ENCODE measurements around the gene CCDC87.
"Not testable (repeated sequence)": the region's sequence is repeated elsewhere in the genome, so short reads cannot be mapped to it uniquely, and the experiment has no call there.

The CCDC87 gene, protein sequence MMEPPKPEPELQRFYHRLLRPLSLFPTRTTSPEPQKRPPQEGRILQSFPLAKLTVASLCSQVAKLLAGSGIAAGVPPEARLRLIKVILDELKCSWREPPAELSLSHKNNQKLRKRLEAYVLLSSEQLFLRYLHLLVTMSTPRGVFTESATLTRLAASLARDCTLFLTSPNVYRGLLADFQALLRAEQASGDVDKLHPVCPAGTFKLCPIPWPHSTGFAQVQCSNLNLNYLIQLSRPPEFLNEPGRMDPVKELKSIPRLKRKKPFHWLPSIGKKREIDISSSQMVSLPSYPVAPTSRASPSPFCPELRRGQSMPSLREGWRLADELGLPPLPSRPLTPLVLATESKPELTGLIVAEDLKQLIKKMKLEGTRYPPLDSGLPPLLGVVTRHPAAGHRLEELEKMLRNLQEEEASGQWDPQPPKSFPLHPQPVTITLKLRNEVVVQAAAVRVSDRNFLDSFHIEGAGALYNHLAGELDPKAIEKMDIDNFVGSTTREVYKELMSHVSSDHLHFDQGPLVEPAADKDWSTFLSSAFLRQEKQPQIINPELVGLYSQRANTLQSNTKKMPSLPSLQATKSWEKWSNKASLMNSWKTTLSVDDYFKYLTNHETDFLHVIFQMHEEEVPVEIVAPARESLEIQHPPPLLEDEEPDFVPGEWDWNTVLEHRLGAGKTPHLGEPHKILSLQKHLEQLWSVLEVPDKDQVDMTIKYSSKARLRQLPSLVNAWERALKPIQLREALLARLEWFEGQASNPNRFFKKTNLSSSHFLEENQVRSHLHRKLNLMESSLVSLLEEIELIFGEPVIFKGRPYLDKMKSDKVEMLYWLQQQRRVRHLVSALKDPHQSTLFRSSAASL

GRCh38 chr11:66592457-66593302 lies at the start of gene CCDC87, which contains the start of gene CCS:
TSS of gene CCDC87 (minus strand) at chr11:66593063. CDS start at chr11:66593015, 48 bp downstream.
TSS of gene CCS (plus strand) at chr11:66593185. CDS start at chr11:66593262, 77 bp downstream.
- DNase-seq (ENCODE audit: low read depth): peak; percentile 92
- TF ChIP-seq CTCF (conservative IDR thresholded peaks at IDR 0.05; ENCODE audit: low read length): peak; percentile 61
- H3K4me3 ChIP-seq (ENCODE audit: low read length): peak within 1 kb of the TSS; percentile 90

DNA sequence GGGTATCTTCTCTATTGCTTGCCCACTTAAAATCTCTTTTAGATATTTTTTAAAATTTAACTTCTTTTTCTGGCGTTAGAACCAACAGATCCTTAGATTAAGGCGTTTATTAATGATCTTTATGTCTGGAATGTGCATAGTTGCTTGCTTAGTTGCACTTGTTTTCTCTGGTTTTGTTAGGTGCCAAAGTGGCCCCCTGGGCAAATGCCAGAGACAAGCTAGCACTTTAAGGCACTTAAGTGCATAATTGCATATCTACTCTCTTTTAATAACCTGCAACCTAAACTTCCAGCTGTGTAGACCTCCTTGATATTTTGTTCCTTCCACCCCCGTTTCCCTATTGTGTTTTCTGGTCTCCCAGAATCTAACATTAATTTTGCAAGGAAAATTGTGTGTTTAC lies 49.0 kb upstream of the CCDC87 start:
- peak; percentile 31 for DNase-seq (ENCODE audit: low read depth)
- no peak for TF ChIP-seq CTCF (conservative IDR thresholded peaks at IDR 0.05; ENCODE audit: low read length)
- peak overlapping the region; percentile 98 for H3K4me3 ChIP-seq (ENCODE audit: low read length)

DNA sequence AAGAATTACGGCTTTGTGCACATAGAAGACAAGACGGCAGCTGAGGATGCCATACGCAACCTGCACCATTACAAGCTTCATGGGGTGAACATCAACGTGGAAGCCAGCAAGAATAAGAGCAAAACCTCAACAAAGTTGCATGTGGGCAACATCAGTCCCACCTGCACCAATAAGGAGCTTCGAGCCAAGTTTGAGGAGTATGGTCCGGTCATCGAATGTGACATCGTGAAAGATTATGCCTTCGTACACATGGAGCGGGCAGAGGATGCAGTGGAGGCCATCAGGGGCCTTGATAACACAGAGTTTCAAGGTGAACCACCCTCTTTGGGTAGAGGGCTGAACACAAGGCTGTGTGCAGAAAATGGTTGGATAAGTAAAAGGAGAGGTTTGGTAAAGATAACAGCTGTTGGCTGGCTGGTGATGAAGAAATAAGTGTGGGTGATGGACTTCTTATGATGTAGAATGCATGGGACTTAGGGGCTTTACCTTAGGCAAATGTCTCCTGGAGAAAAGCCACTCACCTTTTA lies 47.0 kb upstream of the CCDC87 start:
- DNase-seq (ENCODE audit: low read depth): not testable (repeated sequence)
- H3K4me3 ChIP-seq (ENCODE audit: low read length): peak overlapping the region; percentile 98

DNA sequence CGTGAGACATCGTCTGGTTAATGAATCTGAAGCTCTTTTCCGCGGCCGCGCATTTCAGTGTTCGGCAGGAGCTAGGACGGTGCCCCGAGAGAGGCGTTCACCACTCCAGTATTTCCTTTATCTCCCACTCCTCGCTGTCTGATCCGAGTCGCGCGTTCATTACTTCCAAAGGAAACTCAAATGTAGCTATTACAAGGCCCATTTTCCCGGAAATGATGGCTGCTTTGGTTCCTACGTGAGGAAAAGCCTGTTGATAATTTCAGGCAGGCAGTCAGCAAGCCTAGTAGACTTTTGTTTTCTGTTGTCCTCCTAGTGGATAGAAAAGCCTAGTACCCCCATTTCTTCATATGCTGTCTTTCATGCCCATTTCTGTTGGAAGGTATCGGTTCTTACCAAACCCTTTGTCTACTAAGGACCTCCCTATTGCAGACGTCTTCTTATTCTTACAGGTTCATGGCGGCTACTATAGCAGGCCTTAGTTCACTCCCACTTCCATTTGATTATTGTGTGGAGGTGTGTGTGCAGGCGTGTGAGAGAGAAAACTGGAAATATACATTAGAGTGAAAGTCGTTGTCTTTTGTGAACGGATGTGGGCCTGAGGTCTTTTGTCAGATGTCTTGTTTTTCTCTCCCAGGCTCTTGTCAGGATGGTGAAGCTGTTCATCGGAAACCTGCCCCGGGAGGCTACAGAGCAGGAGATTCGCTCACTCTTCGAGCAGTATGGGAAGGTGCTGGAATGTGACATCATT lies 46.4 kb upstream of the CCDC87 start:
- peak overlapping the region; percentile 98 for H3K4me3 ChIP-seq (ENCODE audit: low read length)
- TF ChIP-seq CTCF (conservative IDR thresholded peaks at IDR 0.05; ENCODE audit: low read length): peak; percentile 27; the same call in 1 of the 2 replicates
- peak; percentile 48 for DNase-seq (ENCODE audit: low read depth)

DNA sequence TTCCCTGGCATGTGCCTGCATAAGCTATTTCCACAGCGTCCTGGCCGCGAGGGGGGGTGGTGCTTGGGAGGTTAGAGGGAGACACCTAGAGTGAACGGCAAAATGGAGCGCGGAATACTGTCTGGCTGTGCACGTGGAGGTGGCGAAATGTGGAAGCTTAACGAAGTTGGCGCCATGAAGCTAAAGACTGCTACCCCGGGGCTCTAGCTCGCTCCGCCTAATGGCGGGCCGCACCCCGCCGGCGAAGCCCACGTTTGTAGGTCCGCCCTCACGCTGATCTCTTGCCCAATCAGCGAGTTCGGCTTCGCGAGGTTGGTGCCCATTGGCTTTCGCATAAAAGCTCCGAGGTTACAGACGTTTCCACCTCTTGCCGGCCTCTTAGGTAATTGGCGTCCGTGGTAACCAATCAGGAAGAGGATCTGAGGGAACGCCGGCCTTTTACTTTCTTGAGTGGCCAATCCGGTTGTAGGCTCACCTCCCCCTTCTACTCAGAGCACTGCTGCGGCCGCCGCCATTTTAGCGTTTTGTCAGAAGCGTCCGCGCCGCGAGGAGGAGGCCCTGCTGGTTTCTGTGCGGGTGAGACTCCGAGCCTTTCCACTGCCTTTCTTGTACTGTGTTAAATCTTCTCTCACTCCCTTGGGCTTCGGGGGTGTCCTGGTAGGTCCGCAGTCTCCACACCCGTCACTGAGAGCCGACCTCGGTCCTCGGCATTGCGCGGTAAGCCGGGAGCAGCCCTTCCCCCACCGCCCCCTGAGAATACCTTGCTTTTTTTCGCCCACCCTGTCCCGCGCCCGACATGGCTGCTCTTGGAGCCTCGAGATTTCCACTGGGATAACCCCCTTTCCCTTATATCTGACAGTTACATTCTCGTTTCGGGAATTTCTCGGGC lies 45.6 kb upstream of the CCDC87 start, which contains the start of gene RBM4:
RBM4 (plus strand) TSS at position 527 of the 889 bp plus-strand sequence. CDS start 1,009 bp downstream, outside the sequence.
- peak; percentile 30 for TF ChIP-seq CTCF (conservative IDR thresholded peaks at IDR 0.05; ENCODE audit: low read length)
- DNase-seq (ENCODE audit: low read depth): peak; percentile 100
- H3K4me3 ChIP-seq (ENCODE audit: low read length): peak within 1 kb of the TSS; percentile 98

- peak overlapping the region; percentile 65 for H3K4me3 ChIP-seq (ENCODE audit: low read length)
- DNase-seq (ENCODE audit: low read depth): no peak
- TF ChIP-seq CTCF (conservative IDR thresholded peaks at IDR 0.05; ENCODE audit: low read length): no peak
Observed at GRCh38 chr11:66637557-66638176, 44.8 kb upstream of the CCDC87 start.
